GM12873 (cell line): ENCODE data around the gene CRMP1.

Experiments used
- TF ChIP-seq, protein P1 (sequence below): IDR thresholded peaks from 2 replicates; pipeline ENCODE4 v1.5.1; 2012; ENCODE audit warnings: low read depth, mild to moderate bottlenecking, moderate library complexity, low read length, control low read depth; ENCODE audit not compliant: insufficient read depth; ENCODE audit errors: missing control alignments

CRMP1 gene

DNA sequence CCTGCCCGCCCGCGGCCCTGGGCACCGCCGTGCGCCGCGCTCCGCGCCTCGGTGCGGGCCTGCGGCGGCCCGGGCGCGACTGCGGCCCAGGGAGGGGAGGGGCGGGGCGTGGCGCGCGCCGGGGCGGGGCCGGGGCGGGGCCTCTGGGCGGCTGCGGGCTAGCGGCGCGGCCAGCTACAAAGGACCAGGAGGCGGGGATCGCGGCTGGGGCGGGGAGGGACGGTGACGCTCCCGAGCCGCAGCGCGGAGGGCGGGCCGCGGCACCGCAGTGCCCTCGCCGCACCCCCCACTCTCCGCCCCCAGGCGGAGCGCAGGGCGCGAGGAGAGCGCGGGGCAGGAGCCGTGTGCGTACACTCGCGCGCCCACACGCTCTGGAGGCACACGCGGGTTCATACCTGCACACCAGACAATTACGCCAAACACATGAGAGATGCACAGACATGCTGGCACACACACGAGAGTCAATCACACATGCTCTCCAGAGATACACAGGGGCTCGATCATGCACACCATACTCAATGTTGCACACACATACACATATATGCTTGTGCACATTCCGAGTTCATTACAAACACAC, at the start of gene CRMP1:
CRMP1 (minus strand) TSS at position 83 of the 577 bp plus-strand sequence. CDS start 117 bp downstream, outside the sequence.
- TF ChIP-seq, protein P1, sequence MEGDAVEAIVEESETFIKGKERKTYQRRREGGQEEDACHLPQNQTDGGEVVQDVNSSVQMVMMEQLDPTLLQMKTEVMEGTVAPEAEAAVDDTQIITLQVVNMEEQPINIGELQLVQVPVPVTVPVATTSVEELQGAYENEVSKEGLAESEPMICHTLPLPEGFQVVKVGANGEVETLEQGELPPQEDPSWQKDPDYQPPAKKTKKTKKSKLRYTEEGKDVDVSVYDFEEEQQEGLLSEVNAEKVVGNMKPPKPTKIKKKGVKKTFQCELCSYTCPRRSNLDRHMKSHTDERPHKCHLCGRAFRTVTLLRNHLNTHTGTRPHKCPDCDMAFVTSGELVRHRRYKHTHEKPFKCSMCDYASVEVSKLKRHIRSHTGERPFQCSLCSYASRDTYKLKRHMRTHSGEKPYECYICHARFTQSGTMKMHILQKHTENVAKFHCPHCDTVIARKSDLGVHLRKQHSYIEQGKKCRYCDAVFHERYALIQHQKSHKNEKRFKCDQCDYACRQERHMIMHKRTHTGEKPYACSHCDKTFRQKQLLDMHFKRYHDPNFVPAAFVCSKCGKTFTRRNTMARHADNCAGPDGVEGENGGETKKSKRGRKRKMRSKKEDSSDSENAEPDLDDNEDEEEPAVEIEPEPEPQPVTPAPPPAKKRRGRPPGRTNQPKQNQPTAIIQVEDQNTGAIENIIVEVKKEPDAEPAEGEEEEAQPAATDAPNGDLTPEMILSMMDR: no peak

DNA sequence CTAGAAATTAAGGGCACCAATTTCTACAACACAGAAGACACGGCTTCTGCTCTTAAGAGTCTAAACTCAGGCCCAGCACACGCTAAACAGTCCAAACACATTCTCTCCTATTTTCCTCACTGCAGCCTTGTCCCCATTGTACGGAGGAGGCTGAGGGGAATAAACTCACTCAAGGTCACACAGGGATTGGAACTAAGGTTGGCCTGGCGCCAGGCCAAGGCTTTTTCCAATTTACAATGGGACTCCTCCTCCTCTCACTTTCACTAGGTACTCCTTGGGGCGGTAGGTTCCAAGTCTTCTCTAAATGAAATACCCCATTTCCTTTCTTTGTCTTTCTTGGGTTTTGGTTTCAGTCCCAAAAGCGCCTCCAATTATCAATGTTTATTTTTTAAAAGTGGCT, 48.7 kb upstream of the CRMP1 start:
- TF ChIP-seq, protein P1: no peak

DNA sequence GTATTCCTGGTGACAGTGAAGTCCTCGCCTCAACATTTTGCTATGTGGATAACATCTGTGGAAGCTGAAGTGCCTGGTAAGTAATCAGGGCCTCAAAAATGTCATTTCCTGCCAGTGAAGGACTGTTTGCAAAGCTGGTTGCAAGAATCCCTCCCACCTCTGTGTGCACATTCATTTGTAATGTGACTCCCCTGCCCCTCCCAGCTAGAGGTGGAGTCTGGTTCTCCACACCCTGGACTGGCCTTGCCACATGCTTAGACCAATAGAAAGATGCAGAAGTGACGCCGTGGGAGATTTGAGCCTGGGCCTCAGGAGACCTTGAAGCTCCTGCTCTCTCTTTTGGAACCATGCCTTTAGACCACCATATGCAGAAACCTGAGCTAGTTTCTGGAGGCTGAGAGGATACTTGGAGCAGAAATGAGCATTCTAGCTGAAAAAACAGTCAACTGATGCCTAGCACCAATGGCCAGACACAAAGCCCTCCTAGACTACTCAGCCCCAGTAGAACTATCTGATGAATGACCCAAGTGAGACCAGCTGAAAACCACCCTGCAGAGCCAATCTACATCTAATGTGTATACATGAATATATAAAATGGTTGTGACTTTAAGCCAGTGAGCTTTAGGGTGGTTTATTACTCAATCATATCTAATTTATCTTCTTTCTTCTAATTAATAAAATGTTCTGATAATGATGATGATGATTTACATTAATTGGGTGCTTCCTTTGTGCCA, 47.8 kb upstream of the CRMP1 start:
- TF ChIP-seq, protein P1: no peak

DNA sequence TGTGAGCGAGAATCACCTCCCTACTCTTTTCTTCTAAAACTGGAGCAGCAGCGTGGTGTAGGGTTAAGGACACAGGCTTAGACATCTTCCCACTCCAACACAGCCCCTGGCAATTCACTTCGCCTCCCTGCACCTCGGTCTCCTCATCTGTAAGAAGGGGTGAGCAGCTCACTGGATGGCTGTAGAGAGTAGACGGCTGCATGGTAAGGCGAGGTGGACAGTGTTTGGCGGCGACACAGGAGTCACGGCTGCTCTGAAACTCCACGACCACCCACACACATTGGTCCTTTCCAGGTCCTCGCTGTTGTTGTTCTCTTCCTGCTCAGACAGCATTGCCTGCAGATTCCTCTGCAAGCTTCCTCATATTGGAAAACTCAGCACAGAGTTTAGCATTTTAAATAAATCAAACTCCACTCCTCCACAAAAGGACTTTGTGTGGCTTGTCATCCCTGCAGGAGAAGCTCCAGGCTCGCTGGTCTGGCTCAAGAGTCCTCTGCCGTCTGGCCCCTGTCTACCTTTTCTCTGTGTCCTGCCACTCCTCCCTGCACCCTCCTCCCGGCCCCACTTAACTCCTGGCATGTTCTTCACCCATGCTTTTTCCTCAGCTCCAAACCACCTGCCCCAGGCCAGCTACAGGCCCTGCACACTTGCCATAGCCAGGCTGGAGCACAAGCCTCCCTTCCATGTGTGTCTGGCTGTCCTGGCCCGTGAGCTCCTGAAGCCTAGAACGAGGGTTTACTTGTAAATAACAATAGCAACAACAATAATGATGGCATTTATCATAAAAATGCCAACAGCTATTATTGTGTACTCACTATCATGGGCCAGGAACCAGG, 41.3 kb upstream of the CRMP1 start:
- TF ChIP-seq, protein P1: no peak

DNA sequence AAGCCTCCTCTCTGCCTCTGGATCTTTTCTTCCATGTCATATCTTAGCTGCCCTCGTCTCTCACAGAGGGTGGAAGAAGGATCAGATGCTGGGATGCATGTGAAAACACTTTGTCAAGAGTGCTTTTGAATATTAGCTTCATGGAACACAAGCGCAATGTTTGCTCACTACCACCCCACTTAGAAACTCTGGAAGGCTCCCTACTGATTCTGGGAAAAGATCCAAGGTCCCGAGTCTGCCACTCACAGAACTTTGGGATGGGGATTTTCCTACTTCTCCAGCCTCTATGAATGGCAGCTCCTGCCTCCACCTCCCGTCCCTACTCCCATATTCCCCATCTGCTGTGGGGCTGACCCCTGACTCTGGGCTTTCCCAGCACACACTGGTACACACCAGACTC, 40.2 kb upstream of the CRMP1 start:
- TF ChIP-seq, protein P1: no peak

DNA sequence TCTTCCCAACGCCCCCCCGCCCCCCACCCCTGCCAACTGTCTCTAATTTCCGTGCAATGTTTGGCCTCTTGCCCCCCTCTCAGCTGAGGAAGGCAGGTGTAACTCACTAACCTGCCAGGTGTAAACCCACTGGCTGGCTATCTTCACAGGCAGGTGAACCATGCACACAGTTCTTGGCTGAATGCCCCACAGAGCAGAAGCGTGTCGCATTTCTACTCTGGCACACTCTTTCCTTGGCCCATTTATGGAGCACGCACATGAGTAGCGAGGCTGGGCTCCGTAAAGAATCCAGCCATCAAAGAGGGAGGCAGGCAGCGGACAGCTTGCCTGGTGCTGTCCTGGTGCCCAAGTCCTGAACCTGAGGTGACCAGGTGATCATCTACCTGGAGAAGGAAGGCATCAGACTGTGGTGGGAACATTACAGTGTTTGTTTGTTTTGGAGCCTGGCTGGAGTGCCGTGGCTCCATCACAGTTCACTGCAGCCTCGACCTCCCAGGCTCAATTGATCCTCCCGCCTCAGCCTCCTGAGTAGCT, 39.2 kb upstream of the CRMP1 start:
- TF ChIP-seq, protein P1: no peak

DNA sequence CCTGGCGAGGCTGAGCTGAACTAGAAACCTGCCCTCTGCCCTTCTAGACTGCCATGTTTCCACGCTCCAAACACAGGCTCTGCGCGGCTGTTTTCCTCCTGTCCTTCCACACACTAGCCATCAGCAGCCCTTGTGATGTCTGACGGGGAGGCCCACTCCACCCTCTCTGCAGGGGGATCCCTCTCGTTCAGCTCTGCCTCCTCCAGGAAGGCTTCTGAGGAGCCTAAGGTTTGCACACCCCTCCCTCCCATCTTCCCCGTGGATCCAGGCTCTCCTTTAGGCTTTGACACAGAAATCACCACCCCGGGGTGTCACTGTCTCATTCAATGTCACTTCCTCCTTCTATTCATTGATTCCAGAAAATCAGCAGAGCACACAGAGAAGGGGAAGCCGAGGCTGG, 38.6 kb upstream of the CRMP1 start:
- TF ChIP-seq, protein P1: no peak
